ENCODE data around the gene PLEKHA4. TPM values are rescaled to one million over a fixed set of nuclear protein-coding genes. Genes with fewer than 3 reads are reported as not detected.
"Not testable (repeated sequence)": the region's sequence is repeated elsewhere in the genome, so short reads cannot be mapped to it uniquely, and the experiment has no call there.

The PLEKHA4 gene
- total RNA-seq, 1 donor from 2014 or later, result 6.2 TPM

DNA sequence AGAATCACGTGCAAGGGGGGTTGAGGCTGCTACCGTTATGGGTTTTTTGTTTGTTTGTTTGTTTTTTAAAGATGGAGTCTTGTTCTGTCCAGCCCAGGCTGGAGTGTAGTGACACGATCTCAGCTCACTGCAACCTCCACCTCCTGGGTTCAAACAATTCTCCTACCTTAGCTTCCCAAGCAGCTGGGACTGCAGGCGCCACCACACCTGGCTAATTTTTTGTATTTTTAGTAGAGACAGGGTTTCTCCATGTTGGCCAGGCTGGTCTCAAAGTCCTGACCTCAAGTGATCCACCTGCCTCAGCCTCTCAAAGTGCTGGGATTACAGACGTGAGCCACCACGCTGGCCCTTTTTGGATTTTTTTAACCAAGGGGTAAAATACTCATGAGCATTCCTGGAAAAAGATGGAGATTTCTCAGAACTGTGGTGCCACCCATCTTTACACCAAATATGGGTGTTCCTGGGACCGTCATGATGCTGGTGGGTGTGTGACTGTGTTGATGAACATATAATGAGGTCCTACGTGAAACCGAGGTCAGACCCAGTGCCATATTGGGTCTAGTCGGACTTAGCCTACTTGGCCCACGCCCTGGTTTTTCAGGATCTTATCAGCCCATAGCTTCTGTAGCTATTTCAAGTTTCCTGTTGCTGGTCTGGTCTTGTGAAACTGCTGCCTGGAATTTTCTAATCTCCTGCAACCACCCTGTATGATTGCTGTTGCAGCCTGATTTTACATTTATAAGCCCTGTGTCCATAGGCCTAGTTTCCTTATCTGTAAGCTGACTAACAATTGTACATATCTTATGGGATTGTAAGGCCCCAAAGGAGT, 10.0 kb upstream of the PLEKHA4 start:
- Histone ChIP-seq H3K4me2 (no peak overlapping the region), H2AFZ (replicated peaks) (no peak overlapping the region), H3K27me3 (no peaks in the 10 kb centered on the region), H3F3A (ENCODE audit: low read depth) (peaks cover 12% of the 10 kb centered on the region), H3K79me2 (ENCODE audit: low read depth) (peaks cover 17% of the 10 kb centered on the region), H4K20me1 (ENCODE audit: low read depth) (peaks cover 23% of the 10 kb centered on the region), H3K9me3 (ENCODE audit: low read depth) (no peaks in the 10 kb centered on the region), H3K4me1 (peaks cover 9% of the 10 kb centered on the region), H3K36me3 (no peaks in the 10 kb centered on the region), H3K27ac (no peak overlapping the region), H3K9ac (no peak overlapping the region), H3K4me3 (no peak overlapping the region)
- peaks cover 11% of the 10 kb centered on the region for H3K9me3 Mint-ChIP-seq
- peaks cover 22% of the 10 kb centered on the region for H3K36me3 Mint-ChIP-seq
- DNase-seq (ENCODE audit: low spot score), result no peak
- peaks cover 5% of the 10 kb centered on the region for H3K27me3 Mint-ChIP-seq (ENCODE audit: insufficient read depth, low read depth)
- TF ChIP-seq, protein P1, sequence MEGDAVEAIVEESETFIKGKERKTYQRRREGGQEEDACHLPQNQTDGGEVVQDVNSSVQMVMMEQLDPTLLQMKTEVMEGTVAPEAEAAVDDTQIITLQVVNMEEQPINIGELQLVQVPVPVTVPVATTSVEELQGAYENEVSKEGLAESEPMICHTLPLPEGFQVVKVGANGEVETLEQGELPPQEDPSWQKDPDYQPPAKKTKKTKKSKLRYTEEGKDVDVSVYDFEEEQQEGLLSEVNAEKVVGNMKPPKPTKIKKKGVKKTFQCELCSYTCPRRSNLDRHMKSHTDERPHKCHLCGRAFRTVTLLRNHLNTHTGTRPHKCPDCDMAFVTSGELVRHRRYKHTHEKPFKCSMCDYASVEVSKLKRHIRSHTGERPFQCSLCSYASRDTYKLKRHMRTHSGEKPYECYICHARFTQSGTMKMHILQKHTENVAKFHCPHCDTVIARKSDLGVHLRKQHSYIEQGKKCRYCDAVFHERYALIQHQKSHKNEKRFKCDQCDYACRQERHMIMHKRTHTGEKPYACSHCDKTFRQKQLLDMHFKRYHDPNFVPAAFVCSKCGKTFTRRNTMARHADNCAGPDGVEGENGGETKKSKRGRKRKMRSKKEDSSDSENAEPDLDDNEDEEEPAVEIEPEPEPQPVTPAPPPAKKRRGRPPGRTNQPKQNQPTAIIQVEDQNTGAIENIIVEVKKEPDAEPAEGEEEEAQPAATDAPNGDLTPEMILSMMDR (IDR thresholded peaks at IDR 0.05), result no peak
- TF ChIP-seq EZH2 (IDR thresholded peaks at IDR 0.05) (no peak), EZH2phosphoT487 (IDR thresholded peaks at IDR 0.05) (no peak)
- no peak overlapping the region for H3K4me3 Mint-ChIP-seq
- no peak overlapping the region for H3K27ac Mint-ChIP-seq
- peaks cover 40% of the 10 kb centered on the region for H3K4me1 Mint-ChIP-seq

DNA sequence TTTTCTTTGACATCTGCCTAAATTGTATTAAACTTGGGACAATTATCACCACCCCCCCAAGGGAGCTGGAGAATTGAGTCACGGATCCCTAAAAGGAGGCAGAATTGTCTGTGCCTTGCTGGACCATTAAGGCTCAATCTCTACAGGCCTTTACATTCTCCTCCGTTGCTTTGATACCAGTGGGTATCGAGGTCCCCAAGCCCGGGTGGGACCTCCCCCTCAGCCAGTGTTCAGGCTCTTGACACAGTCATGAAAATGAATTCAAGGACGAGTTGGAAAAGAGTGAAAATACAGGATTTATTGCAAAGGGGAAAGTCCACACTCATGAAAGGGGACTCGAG, 9.4 kb upstream of the PLEKHA4 start:
- H3K79me2 ChIP-seq (ENCODE audit: low read depth), result peaks cover 23% of the 10 kb centered on the region
- TF ChIP-seq EZH2phosphoT487 (IDR thresholded peaks at IDR 0.05), result no peak
- no peak for TF ChIP-seq EZH2 (IDR thresholded peaks at IDR 0.05)
- TF ChIP-seq, protein P1 (IDR thresholded peaks at IDR 0.05), result no peak
- H3K9me3 ChIP-seq (ENCODE audit: low read depth), result no peaks in the 10 kb centered on the region
- no peak overlapping the region for H3K4me3 Mint-ChIP-seq
- peaks cover 12% of the 10 kb centered on the region for H3F3A ChIP-seq (ENCODE audit: low read depth)
- H3K27me3 ChIP-seq, result no peaks in the 10 kb centered on the region
- H3K9ac ChIP-seq, result no peak overlapping the region
- H3K4me1 Mint-ChIP-seq, result peaks cover 46% of the 10 kb centered on the region
- no peak overlapping the region for H2AFZ ChIP-seq (replicated peaks)
- H3K4me3 ChIP-seq, result no peak overlapping the region
- H3K27ac Mint-ChIP-seq, result no peak overlapping the region
- H3K4me1 ChIP-seq, result peaks cover 9% of the 10 kb centered on the region
- peaks cover 9% of the 10 kb centered on the region for H3K9me3 Mint-ChIP-seq
- DNase-seq (ENCODE audit: low spot score), result no peak
- no peak overlapping the region for H3K4me2 ChIP-seq
- peaks cover 2% of the 10 kb centered on the region for H3K27me3 Mint-ChIP-seq (ENCODE audit: insufficient read depth, low read depth)
- no peak overlapping the region for H3K27ac ChIP-seq
- H3K36me3 ChIP-seq, result no peaks in the 10 kb centered on the region
- peaks cover 28% of the 10 kb centered on the region for H4K20me1 ChIP-seq (ENCODE audit: low read depth)
- H3K36me3 Mint-ChIP-seq, result peaks cover 26% of the 10 kb centered on the region

DNA sequence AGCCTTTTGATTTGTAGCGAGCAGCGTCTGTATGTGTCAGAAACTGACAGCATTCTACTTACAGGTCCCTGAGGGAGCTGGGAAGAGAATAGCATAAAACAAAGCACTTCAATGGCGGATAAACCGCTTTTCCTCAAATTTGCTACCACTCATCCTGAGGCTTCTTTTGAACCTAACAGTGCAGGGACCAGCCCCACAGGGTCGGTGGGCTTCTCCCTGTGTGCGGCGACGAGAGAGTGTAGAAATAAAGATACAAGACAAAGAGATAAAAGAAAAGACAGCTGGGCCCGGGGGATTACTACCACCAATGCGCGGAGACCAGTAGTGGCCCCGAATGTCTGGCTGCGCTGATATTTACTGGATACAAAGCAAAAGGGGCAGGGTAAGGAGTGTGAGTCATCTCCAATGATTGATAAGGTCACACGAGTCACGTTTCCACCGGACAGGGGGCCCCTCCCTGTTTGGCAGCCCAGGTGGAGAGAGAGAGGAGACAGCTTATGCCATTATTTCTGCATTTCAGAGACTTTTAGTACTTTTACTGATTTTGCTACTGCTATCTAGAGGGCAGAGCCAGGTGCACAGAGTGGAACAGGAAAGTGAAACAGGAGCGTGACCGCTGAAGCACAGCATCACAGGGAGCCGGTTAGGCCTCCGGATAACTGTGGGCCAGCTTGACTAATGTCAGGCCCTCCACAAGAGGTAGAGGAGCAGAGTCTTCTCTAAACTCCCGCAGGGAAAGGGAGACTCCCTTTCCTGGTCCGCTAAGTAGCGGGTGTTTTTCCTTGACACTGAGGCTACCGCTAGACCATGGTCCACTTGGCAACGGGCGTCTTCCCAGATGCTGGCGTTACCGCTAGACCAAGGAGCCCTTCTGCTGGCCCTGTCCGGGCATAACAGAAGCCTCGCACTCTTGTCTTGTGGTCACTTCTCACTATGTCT, 7.9 kb upstream of the PLEKHA4 start:
- Histone ChIP-seq H3F3A (ENCODE audit: low read depth) (peaks cover 12% of the 10 kb centered on the region), H4K20me1 (ENCODE audit: low read depth) (peaks cover 28% of the 10 kb centered on the region), H3K79me2 (ENCODE audit: low read depth) (peaks cover 28% of the 10 kb centered on the region)
- not testable (repeated sequence) for H3K9ac ChIP-seq; H3K4me3 ChIP-seq; H2AFZ ChIP-seq (replicated peaks); H3K27me3 ChIP-seq; H3K4me2 ChIP-seq; H3K27ac Mint-ChIP-seq; H3K9me3 Mint-ChIP-seq; H3K9me3 ChIP-seq (ENCODE audit: low read depth); H3K27ac ChIP-seq; DNase-seq (ENCODE audit: low spot score); H3K4me1 ChIP-seq; H3K36me3 ChIP-seq
- Mint-ChIP-seq H3K4me3 (peak overlapping the region; percentile 62), H3K27me3 (ENCODE audit: insufficient read depth, low read depth) (peaks cover 10% of the 10 kb centered on the region), H3K4me1 (peaks cover 54% of the 10 kb centered on the region), H3K36me3 (peaks cover 28% of the 10 kb centered on the region)
